GM12878 (cell line): Measurements from ENCODE around the gene CCL3. TPM values are rescaled to one million over a fixed set of nuclear protein-coding genes. Genes with fewer than 3 reads are reported as not detected.
"Not testable (repeated sequence)": the region's sequence is repeated elsewhere in the genome, so short reads cannot be mapped to it uniquely, and the experiment has no call there.

Experiments
- ATAC-seq: fragments of 200-7000 bp; cut with Tn5 transposase; 3 replicates; pipeline ENCODE4 v1.9.1; 2020; ENCODE audit warnings: mild to moderate bottlenecking, moderate library complexity
- BruUV-seq: library from RNA; stranded (reverse); fragments of 400-500 nt; replicated peaks from 2 replicates; lab custom pipeline; 2021; lab: Mats Ljungman, UMichigan
- CTCF ChIA-PET: fragments of 300-600 bp; sonication (Branson Sonifier 250); formaldehyde crosslinking; extraction: SDS; loops from one replicate; lab custom pipeline; 2021; ENCODE audit warnings: inconsistent platforms; lab: Yijun Ruan, JAX
- POLR2A ChIA-PET: fragments of 350-600 bp; formaldehyde crosslinking; extraction: SDS; loops from one replicate; lab custom pipeline; 2021; ENCODE audit warnings: inconsistent platforms; lab: Charles Lee
- RAD21 ChIA-PET: fragments of 300-600 bp; sonication (Branson Sonifier 250); formaldehyde crosslinking; loops from one replicate; lab custom pipeline; 2023; ENCODE audit warnings: antibody characterized with exemption; ENCODE audit not compliant: unreplicated experiment; lab: Charles Lee
- SMC1A ChIA-PET: fragments of 300-600 bp; sonication (Branson Sonifier 250); formaldehyde crosslinking; loops from one replicate; lab custom pipeline; 2023; ENCODE audit not compliant: unreplicated experiment, uncharacterized antibody; lab: Charles Lee
- DNase-seq: peaks from one replicate; pipeline ENCODE4 v3.0.0-alpha.2; 2011; ENCODE audit warnings: low read depth, low spot score
- FAIRE-seq: peaks from 3 replicates; lab custom pipeline; 2011; peaks lifted over from hg19 to GRCh38; lab: Jason Lieb, UNC
- H2AFZ ChIP-seq: 2 replicates; pipeline ENCODE4 v1.6.0; 2011; ENCODE audit warnings: low read depth, low read length, control low read depth; ENCODE audit not compliant: control insufficient read depth
- H3K27ac ChIP-seq: 2 replicates; pipeline ENCODE4 v1.5.1; 2011; ENCODE audit warnings: control low read depth; ENCODE audit not compliant: control insufficient read depth, insufficient read depth
- H3K27me3 ChIP-seq, 2 experiments: replicated peaks in 1 of 2; 2 replicates each; pipeline versions ENCODE4 v1.6.0 to v1.6.1; 2011; ENCODE audit warnings: low read length in 1 of 2; ENCODE audit not compliant: control insufficient read depth in 2 of 2, insufficient read depth in 2 of 2
- H3K36me3 ChIP-seq, 2 experiments: 2 replicates each; pipeline ENCODE4 v1.5.1; 2011; ENCODE audit warnings: low read length in 1 of 2; ENCODE audit not compliant: control insufficient read depth in 2 of 2, insufficient read depth in 2 of 2
- H3K4me1 ChIP-seq: 2 replicates; pipeline ENCODE4 v1.6.1; 2011; ENCODE audit warnings: mild to moderate bottlenecking, low read length, moderate library complexity, mixed read lengths; ENCODE audit not compliant: control insufficient read depth, insufficient read depth
- H3K4me2 ChIP-seq: 2 replicates; pipeline ENCODE4 v1.6.0; 2011; ENCODE audit warnings: control low read depth; ENCODE audit not compliant: control insufficient read depth, insufficient read depth
- H3K4me3 ChIP-seq: fragments of 200-600 bp; sonication (generic); 2 replicates; pipeline ENCODE4 v1.5.1; 2016
- H3K79me2 ChIP-seq: 2 replicates; pipeline ENCODE4 v1.6.0; 2011; ENCODE audit warnings: low read length; ENCODE audit not compliant: control insufficient read depth, insufficient read depth
- H3K9ac ChIP-seq: 2 replicates; pipeline ENCODE4 v1.8.0; 2011; ENCODE audit warnings: low read length, control low read depth, mixed read lengths; ENCODE audit not compliant: control insufficient read depth, insufficient read depth
- H3K9me3 ChIP-seq: replicated peaks from 3 replicates; pipeline ENCODE4 v1.5.1; 2011; ENCODE audit warnings: mild to moderate bottlenecking, low read length; ENCODE audit not compliant: control insufficient read depth, insufficient read depth
- H4K20me1 ChIP-seq: 2 replicates; pipeline ENCODE4 v1.6.0; 2011; ENCODE audit not compliant: control insufficient read depth, insufficient read depth
- BCL3 ChIP-seq: IDR thresholded peaks from 2 replicates; pipeline ENCODE4 v1.6.1; 2011; ENCODE audit warnings: borderline replicate concordance, low read depth, mild to moderate bottlenecking, moderate library complexity, low read length; ENCODE audit not compliant: insufficient read depth, poor library complexity, severe bottlenecking
- CEBPB ChIP-seq, 2 experiments: fragments of 150-350 bp in 1 of 2; IDR thresholded peaks; 2 replicates each; pipeline ENCODE4 v1.6.1; 2012 to 2014; ENCODE audit warnings: low read depth in 2 of 2, low read length in 2 of 2, borderline replicate concordance in 1 of 2, inconsistent platforms in 1 of 2
- CHD2 ChIP-seq: IDR thresholded peaks from 2 replicates; pipeline ENCODE4 v1.6.1; 2011; ENCODE audit warnings: low read depth, low read length, improper control_type of control experiment, borderline replicate concordance
- ETV6 ChIP-seq, 2 experiments: fragments of 450-650 bp in 1 of 2; IDR thresholded peaks in 1 of 2; conservative IDR thresholded peaks in 1 of 2; 2 replicates each; pipeline ENCODE4 v1.6.1; 2014; ENCODE audit warnings: antibody characterized with exemption in 1 of 2, borderline replicate concordance in 1 of 2, low read depth in 1 of 2, mild to moderate bottlenecking in 1 of 2, moderate library complexity in 1 of 2
- FOXK2 ChIP-seq: fragments of 450-650 bp; IDR thresholded peaks from 2 replicates; pipeline ENCODE4 v1.6.1; 2017; ENCODE audit warnings: mild to moderate bottlenecking, moderate library complexity
- IKZF2 ChIP-seq, 2 experiments: fragments of 450-650 bp; IDR thresholded peaks; 2 replicates each; pipeline ENCODE4 v1.6.1; 2017; ENCODE audit warnings: mild to moderate bottlenecking in 2 of 2, moderate library complexity in 2 of 2
- LARP7 ChIP-seq: fragments of 450-650 bp; IDR thresholded peaks from 2 replicates; pipeline ENCODE4 v1.6.1; 2017; ENCODE audit warnings: mild to moderate bottlenecking
- PKNOX1 ChIP-seq: fragments of 450-650 bp; IDR thresholded peaks from 2 replicates; pipeline ENCODE4 v1.6.1; 2016; ENCODE audit warnings: mild to moderate bottlenecking
- POLR2AphosphoS2 ChIP-seq: IDR thresholded peaks from 2 replicates; pipeline ENCODE4 v1.6.1; 2011; ENCODE audit warnings: low read depth, mild to moderate bottlenecking, low read length, improper control_type of control experiment, moderate library complexity
- SMAD1 ChIP-seq: fragments of 450-650 bp; IDR thresholded peaks from 2 replicates; pipeline ENCODE4 v1.6.1; 2018; ENCODE audit warnings: mild to moderate bottlenecking, low read depth; ENCODE audit not compliant: partially characterized antibody
- SP1 ChIP-seq: IDR thresholded peaks from one replicate; pipeline ENCODE4 v1.6.1; 2011; ENCODE audit warnings: low read depth, low read length
- YY1 ChIP-seq: IDR thresholded peaks from 2 replicates; pipeline ENCODE4 v1.6.1; 2011; ENCODE audit warnings: low read depth, mild to moderate bottlenecking, low read length
- ZNF274 ChIP-seq: IDR thresholded peaks from one replicate; pipeline ENCODE4 v1.8.0; 2011; ENCODE audit not compliant: insufficient read length, insufficient read depth
- ZZZ3 ChIP-seq: IDR thresholded peaks from 2 replicates; pipeline ENCODE4 v1.6.1; 2011; ENCODE audit warnings: low read depth; ENCODE audit not compliant: control insufficient read depth, insufficient read length
- WGBS: methylation state at CpG from one replicate; pipeline ENCODE4 v1.1.6; 2016; ENCODE audit warnings: low lambda C conversion rate; ENCODE audit not compliant: insufficient replicate concordance, insufficient coverage; ENCODE audit errors: missing lambda C conversion rate; 5-methylcytosine and 5-hydroxymethylcytosine counted together
- in situ Hi-C: fragments of 300-500 bp; cut with MboI; formaldehyde crosslinking; loops from 9 replicates; pipeline ENCODE4 v1.14.3; 2018; ENCODE audit warnings: mixed read lengths
- intact Hi-C: fragments of 100-400 bp; cut with micrococcal nuclease; formaldehyde crosslinking; loops from one replicate; pipeline ENCODE4 v1.14.2; 2022; ENCODE audit not compliant: unreplicated experiment
- polyA plus RNA-seq, 11 experiments: library from polyadenylated mRNA; depleted of rRNA in 4 of 11; unstranded in 6 of 11; stranded (reverse) in 5 of 11; fragments of >200 nt; fragmentation: Nextera tagmentation in 4 of 11; fragmentation: Illumina TruSeq in 1 of 11; extraction: Ambion mirVana in 4 of 11; extraction: Trizol in 1 of 11; gene quantifications; 1 replicate in 1 of 11; 2 replicates in 10 of 11; pipeline versions ENCODE4 v1.2.1 to v1.2.3, GENCODE V29; 2011 to 2016; ENCODE audit warnings: inconsistent platforms in 2 of 11, missing spikeins in 2 of 11, low read depth in 1 of 11
- total RNA-seq, 4 experiments: library from RNA; depleted of rRNA in 3 of 4; stranded (reverse); fragments of >200 nt in 3 of 4; fragmentation: Illumina TruSeq in 1 of 4; extraction: Trizol in 1 of 4; gene quantifications; 2 replicates each; pipeline versions ENCODE4 v1.2.1 to v1.2.3, GENCODE V29; 2013 to 2021

Gene CCL3
- total and polyA plus RNA-seq, 10 of the 15 experiments (the other 5 are each of a cell fraction or from before 2014, with no cell fraction given) = 96.5 to 1,488 (median 199) TPM

DNA sequence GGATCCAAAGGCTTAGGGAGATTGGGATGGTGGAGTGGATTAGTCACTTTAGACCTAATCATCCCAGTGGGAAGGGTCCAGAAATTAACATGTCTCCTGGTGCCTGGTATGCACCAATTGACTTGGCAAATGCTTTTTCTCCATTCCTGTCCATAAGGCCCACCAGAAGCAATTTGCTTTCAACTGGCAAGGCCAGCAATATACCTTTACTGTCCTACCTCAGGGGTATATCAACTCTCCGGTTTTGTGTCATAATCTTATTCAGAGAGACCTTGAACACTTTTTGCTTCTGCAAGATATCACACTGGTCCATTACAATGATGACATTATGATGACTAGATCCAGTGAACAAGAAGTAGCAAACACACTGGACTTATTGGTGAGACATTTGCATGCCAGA, 23.2 kb upstream of the CCL3 start:
- WGBS = 0% methylated on average over 1 of the region's 1 CpG
- H3K9me3 ChIP-seq, H3K4me2 ChIP-seq, H4K20me1 ChIP-seq, H3K36me3 ChIP-seq, H3K79me2 ChIP-seq, RAD21 ChIA-PET, in situ Hi-C loops, DNase-seq, H3K4me3 ChIP-seq, POLR2A ChIA-PET, SMC1A ChIA-PET, H3K27ac ChIP-seq, BruUV-seq, intact Hi-C loops, ATAC-seq, H3K9ac ChIP-seq, H3K27me3 ChIP-seq, H3K4me1 ChIP-seq, H2AFZ ChIP-seq, FAIRE-seq: not testable (repeated sequence)
- CTCF ChIA-PET = interaction anchor here (1.2 kb wide), 1 partner anchor 40 kb away, joined by 3 read pairs; no protein-coding TSS in a partner anchor

GRCh38 chr17:36112572-36112971, 22.6 kb upstream of the CCL3 start:
- FAIRE-seq = no peak
- BruUV-seq = no TSS peak
- intact Hi-C loops = no loop called here
- TF ChIP-seq BCL3 = no peak
- TF ChIP-seq LARP7 = no peak
- TF ChIP-seq ETV6 (conservative IDR thresholded peaks at IDR 0.05 in 1 of 2, IDR thresholded peaks at IDR 0.05 in 1 of 2; ENCODE audit: borderline replicate concordance in 1 of 2, low read depth in 1 of 2) = no peak
- no peak for TF ChIP-seq ZZZ3
- no peak for TF ChIP-seq CHD2
- no peak for TF ChIP-seq ZNF274
- TF ChIP-seq POLR2AphosphoS2 = no peak
- TF ChIP-seq SP1 = no peak
- no peak for TF ChIP-seq CEBPB (IDR thresholded peaks at IDR 0.05; ENCODE audit: borderline replicate concordance in 1 of 2, low read depth in 2 of 2, low read length in 2 of 2)
- TF ChIP-seq IKZF2 (IDR thresholded peaks at IDR 0.05) = no peak
- TF ChIP-seq FOXK2 = no peak
- no peak for TF ChIP-seq PKNOX1
- no peak for TF ChIP-seq SMAD1
- no peak for TF ChIP-seq YY1

More at GRCh38 chr17:36112572-36112971, 22.6 kb upstream of the CCL3 start:
- Histone ChIP-seq H3K4me1 (peaks cover 7% of the 10 kb centered on the region), H3K27ac (no peak overlapping the region), H3K36me3 (no peaks in the 10 kb centered on the region), H2AFZ (no peak overlapping the region), H3K4me3 (no peak overlapping the region), H3K27me3 (no peaks in the 10 kb centered on the region), H4K20me1 (no peaks in the 10 kb centered on the region), H3K9me3 (peaks cover 9% of the 10 kb centered on the region; the same call in 2 of the 3 replicates), H3K4me2 (no peak overlapping the region), H3K79me2 (no peaks in the 10 kb centered on the region), H3K9ac (no peak overlapping the region)
- DNase-seq (no peak), ATAC-seq (no peak)
- in situ Hi-C loops = no loop called here
- ChIA-PET POLR2A (interaction anchor here (1.4 kb wide), 1 partner anchor 8 kb away, joined by 3 read pairs; no protein-coding TSS in a partner anchor), RAD21 (no interaction called here), CTCF (interaction anchor here (1.2 kb wide), 1 partner anchor 40 kb away, joined by 3 read pairs; no protein-coding TSS in a partner anchor), SMC1A (interaction anchor here (2.3 kb wide), 1 partner anchor 39 kb away, joined by 5 read pairs; no protein-coding TSS in a partner anchor)
